Stimulated activated effector memory CD8-positive, alpha-beta T cell treated with anti-CD3 and anti-CD28 coated beads, Interleukin-12 subunit alpha, Interleukin-12 subunit beta, amount 100 ng/mL, for 72 hours (primary cell): Measurements from ENCODE around the gene RPS19.
"Not testable (repeated sequence)": the region's sequence is repeated elsewhere in the genome, so short reads cannot be mapped to it uniquely, and the experiment has no call there.

Experiments used
- ATAC-seq: fragments of 150-1000 bp; cut with Tn5 transposase; 2 replicates; pipeline ENCODE4 v1.10.0; 2021
- DNase-seq, 2 donors: peaks; one replicate each; pipeline ENCODE4 v3.0.0; 2021 to 2022; ENCODE audit warnings: low spot score in 2 of 2
- H3K27ac Mint-ChIP-seq: one replicate; pipeline ENCODE4 v1.8.0; 2022; ENCODE audit warnings: mild to moderate bottlenecking, mixed read lengths
- H3K36me3 Mint-ChIP-seq: one replicate; pipeline ENCODE4 v1.8.0; 2022; ENCODE audit warnings: mild to moderate bottlenecking, mixed read lengths
- H3K4me1 Mint-ChIP-seq: one replicate; pipeline ENCODE4 v1.8.0; 2022; ENCODE audit warnings: mixed read lengths
- H3K4me3 Mint-ChIP-seq: one replicate; pipeline ENCODE4 v1.8.0; 2022; ENCODE audit warnings: mild to moderate bottlenecking, mixed read lengths
- H3K9me3 Mint-ChIP-seq: one replicate; pipeline ENCODE4 v1.8.0; 2022; ENCODE audit warnings: mixed read lengths

The RPS19 gene

GRCh38 chr19:41910240-41910991, 50.4 kb downstream of the RPS19 start:
- DNase-seq = no peak
- H3K4me1 Mint-ChIP-seq = peaks cover 53% of the 10 kb centered on the region
- no peaks in the 10 kb centered on the region for H3K9me3 Mint-ChIP-seq
- peaks cover 71% of the 10 kb centered on the region for H3K36me3 Mint-ChIP-seq
- peak overlapping the region; percentile 82 for H3K27ac Mint-ChIP-seq
- ATAC-seq = peak; percentile 6
- H3K4me3 Mint-ChIP-seq = no peak overlapping the region

DNA sequence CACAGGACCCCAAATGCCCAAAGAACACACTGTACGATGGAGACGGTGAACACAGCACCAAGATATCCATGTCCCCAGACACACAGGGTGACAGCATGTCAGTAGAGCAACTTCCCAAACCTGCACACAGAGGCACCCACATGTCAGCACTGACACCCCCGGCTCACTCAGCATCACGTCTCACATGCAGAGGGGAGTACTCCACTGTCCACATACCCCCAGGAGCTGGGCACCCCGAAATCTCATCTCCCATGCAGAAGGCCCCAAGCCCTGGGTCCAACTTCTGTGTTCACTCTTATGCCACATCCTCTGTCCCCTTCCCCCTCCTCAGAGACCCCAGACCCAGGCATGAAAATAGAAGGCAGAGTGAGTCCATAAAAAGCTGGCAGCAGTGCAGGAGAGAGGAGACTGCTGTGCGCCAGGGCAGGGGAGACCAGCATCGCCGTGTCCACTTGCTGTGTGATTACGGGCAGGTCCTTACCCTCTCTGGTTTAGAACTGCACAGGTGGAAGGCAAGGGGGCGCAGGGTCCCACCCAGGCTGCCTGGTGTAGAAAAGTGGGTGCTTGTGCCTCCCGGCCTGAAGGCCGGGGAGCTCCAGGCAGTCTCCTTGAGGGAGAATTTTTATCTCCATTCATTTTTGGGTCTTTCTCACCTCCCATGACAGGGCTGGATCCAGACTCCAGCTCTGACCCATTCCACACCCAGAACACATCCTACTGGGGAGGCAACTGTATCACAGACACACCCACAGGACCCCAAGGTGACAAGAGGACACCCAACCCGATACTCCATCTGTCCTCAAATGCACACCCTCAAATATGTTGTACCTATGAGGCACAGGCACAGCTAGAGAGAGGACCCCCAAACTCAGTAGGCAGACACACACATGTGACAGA, 51.2 kb downstream of the RPS19 start:
- Mint-ChIP-seq H3K4me3 (no peak overlapping the region), H3K4me1 (peaks cover 48% of the 10 kb centered on the region), H3K9me3 (no peaks in the 10 kb centered on the region), H3K36me3 (peaks cover 63% of the 10 kb centered on the region), H3K27ac (peak overlapping the region; percentile 82)
- DNase-seq (no peak), ATAC-seq (peak; percentile 33)

GRCh38 chr19:41911889-41912731, 52.1 kb downstream of the RPS19 start:
- H3K36me3 Mint-ChIP-seq = peaks cover 54% of the 10 kb centered on the region
- H3K4me3 Mint-ChIP-seq = no peak overlapping the region
- peaks cover 39% of the 10 kb centered on the region for H3K4me1 Mint-ChIP-seq
- peak overlapping the region; percentile 82 for H3K27ac Mint-ChIP-seq
- ATAC-seq (no peak), DNase-seq (no peak)
- no peaks in the 10 kb centered on the region for H3K9me3 Mint-ChIP-seq

DNA sequence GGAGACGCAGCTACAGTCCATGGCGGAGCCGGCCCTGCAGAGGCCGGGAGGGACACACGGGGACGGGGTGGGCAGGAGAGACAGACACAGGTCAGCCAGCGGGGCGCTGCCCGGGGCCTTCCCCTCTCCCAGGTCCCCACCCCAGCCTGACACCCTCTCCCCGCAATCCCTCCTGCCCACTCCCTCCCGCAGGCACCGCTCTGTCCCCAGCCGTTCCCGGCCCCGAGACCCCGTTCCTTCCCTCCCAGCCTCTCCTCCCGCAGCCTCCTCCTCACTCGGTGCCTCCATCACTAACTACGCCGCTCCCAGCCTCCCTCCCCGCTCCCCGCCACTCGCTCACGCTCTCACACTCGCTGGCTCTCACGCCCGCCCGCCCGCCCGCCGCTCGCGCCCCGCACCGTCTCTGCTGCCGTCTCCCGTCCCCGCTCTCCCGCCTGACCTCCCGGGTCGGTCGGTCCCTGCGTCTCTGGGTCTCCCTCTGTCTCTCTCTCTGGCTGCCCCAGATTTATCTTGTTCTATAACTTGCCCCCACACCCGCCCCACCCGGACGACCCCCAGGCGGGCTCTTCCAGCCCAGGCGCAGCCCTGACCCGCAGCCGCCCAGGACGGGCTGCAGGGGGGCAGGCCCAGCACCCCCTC, 53.0 kb downstream of the RPS19 start:
- Mint-ChIP-seq H3K4me1 (peaks cover 39% of the 10 kb centered on the region), H3K36me3 (peaks cover 49% of the 10 kb centered on the region), H3K27ac (peak overlapping the region; percentile 82), H3K4me3 (no peak overlapping the region), H3K9me3 (no peaks in the 10 kb centered on the region)
- peak; percentile 29 for ATAC-seq
- DNase-seq = no peak

DNA sequence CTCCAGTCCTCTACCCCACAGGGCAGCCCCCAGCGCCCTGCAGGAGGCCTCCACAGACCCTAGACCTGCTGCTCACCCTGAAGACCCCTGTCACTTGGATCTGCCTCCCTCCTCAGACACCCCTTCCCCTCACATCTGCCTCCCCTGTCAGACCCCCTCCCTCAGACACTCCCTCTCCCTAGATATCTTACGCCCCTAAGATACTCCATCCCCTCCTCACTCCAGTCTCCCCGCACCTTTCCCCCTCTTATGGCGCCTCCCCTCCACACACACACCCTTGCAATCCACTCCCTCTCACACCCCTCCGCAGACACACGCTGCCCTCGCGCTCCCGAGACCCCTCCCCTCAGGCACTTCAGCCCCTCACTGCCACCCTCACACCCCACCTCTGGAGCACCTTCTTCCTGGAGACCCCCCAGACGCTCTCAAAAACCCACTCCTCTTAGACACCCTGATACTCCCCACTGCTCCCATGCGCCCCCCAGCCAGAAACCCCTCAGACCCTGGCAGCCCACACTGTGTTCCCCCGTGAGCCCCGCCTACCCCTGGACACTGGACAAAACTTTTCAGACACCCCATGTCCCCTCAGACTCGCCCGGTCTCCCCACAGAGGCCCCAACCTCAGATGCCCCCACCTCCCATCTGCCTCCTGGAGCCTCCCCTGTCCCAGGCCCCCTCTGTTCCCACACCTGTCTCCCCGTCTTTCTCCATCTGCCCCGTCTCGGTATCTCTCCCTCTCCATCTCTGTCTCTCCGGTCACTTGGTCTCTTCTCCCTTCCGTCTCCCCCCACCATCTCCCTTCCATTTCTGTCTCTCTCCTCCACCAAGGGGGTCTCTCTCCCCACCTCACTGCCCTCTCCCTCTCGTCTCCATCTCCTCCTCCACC, 53.7 kb downstream of the RPS19 start:
- H3K27ac Mint-ChIP-seq = no peak overlapping the region
- H3K9me3 Mint-ChIP-seq = no peaks in the 10 kb centered on the region
- H3K4me1 Mint-ChIP-seq = peaks cover 39% of the 10 kb centered on the region
- DNase-seq (no peak), ATAC-seq (peak; percentile 2)
- peaks cover 42% of the 10 kb centered on the region for H3K36me3 Mint-ChIP-seq
- H3K4me3 Mint-ChIP-seq = no peak overlapping the region

- DNase-seq, H3K4me3 Mint-ChIP-seq, H3K27ac Mint-ChIP-seq, H3K9me3 Mint-ChIP-seq, ATAC-seq: not testable (repeated sequence)
- peaks cover 39% of the 10 kb centered on the region for H3K4me1 Mint-ChIP-seq
- H3K36me3 Mint-ChIP-seq = peaks cover 36% of the 10 kb centered on the region
These were observed 54.4 kb downstream of the RPS19 start for GRCh38 chr19:41914424-41914834.

DNA sequence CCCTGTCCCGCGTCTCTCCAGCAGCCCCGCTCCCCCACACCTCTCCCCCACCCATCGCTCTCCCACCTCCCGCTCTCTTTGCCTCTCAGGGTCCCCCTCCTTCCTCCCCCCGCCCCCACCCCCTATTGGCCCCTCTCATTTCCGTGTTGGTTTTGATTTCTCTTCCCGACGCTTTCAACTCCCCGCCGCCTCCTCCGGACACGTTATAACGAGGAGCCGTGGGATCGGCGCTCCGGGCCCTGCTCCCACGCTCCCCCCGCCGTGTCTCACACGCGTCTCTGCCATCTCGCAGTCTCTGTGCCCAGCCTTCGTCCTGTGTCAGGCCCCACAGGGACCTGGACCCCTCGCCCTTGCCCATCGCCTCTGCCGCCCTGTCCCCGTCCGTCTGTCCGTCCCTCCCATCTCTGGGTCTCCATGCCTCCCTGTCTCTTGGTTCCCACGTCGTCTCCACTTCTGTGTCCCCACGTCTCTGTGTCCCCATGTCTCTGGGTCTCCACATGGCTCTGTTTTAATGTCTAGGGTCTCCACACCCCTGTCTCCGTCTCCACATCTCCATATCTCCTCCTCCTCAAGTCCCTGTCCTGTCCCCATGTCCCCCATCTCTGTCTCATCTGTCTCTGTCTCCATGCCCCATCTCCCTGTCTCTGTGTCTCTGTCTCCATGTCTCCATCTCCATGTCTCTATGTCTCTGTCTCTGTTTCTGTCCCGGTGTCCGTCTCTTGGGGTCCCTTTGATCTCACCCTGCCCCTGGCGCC, 55.1 kb downstream of the RPS19 start:
- H3K27ac Mint-ChIP-seq = no peak overlapping the region
- no peak for DNase-seq

DNA sequence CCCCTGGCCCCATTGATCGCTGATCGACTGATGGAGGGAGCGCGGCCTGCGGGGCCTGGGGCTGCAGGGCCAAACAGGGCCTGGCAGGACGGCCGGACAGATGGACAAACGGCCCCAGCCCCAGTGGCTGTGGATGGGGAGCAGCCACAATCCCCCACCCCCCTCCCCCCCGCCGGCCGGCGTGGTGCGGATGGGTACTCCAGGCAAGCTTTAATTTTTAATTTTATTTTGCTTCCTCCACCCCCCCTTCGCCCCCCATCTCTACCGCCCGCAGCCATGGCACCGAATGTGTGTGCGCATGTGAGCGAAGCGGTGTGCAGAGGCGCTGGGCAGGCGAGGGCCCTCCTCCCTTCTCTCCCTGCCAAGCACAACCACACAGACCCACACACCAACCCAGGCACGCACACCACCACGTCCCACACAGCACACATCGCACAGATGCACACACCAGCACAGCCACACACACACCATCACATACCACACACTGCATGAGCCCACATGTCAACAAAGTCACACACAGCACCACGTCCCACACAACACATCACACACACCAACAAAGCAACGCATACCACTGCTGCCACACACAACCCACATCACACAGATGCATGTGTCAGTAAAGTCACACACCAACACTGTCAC, 55.8 kb downstream of the RPS19 start:
- Mint-ChIP-seq H3K9me3 (no peaks in the 10 kb centered on the region), H3K4me1 (peaks cover 31% of the 10 kb centered on the region), H3K27ac (no peak overlapping the region), H3K36me3 (peaks cover 22% of the 10 kb centered on the region), H3K4me3 (no peak overlapping the region)
- no peak for ATAC-seq
- DNase-seq = no peak

More for the DNA sequence above, 55.1 kb downstream of the RPS19 start:
- Mint-ChIP-seq H3K4me3 (no peak overlapping the region), H3K36me3 (peaks cover 29% of the 10 kb centered on the region), H3K4me1 (peaks cover 38% of the 10 kb centered on the region), H3K9me3 (no peaks in the 10 kb centered on the region)
- no peak for ATAC-seq

GRCh38 chr19:41917676-41918075, 57.6 kb downstream of the RPS19 start:
- H3K9me3 Mint-ChIP-seq = no peaks in the 10 kb centered on the region
- ATAC-seq (no peak), DNase-seq (no peak)
- no peak overlapping the region for H3K4me3 Mint-ChIP-seq
- H3K4me1 Mint-ChIP-seq = peaks cover 27% of the 10 kb centered on the region
- H3K27ac Mint-ChIP-seq = no peak overlapping the region
- H3K36me3 Mint-ChIP-seq = peaks cover 7% of the 10 kb centered on the region

- no peak for ATAC-seq
These were observed 58.0 kb downstream of the RPS19 start for GRCh38 chr19:41918095-41918494.

GRCh38 chr19:41918653-41919244, 58.7 kb downstream of the RPS19 start:
- no peak overlapping the region for H3K4me3 Mint-ChIP-seq
- no peak for DNase-seq
- no peaks in the 10 kb centered on the region for H3K9me3 Mint-ChIP-seq
- peak; percentile 6 for ATAC-seq
- H3K27ac Mint-ChIP-seq = no peak overlapping the region
- peaks cover under 1% of the 10 kb centered on the region for H3K36me3 Mint-ChIP-seq
- H3K4me1 Mint-ChIP-seq = peaks cover 31% of the 10 kb centered on the region

More at GRCh38 chr19:41918095-41918494, 58.0 kb downstream of the RPS19 start:
- Mint-ChIP-seq H3K4me1 (peaks cover 30% of the 10 kb centered on the region), H3K36me3 (peaks cover 6% of the 10 kb centered on the region), H3K27ac (no peak overlapping the region), H3K9me3 (no peaks in the 10 kb centered on the region), H3K4me3 (no peak overlapping the region)
- DNase-seq = no peak

DNA sequence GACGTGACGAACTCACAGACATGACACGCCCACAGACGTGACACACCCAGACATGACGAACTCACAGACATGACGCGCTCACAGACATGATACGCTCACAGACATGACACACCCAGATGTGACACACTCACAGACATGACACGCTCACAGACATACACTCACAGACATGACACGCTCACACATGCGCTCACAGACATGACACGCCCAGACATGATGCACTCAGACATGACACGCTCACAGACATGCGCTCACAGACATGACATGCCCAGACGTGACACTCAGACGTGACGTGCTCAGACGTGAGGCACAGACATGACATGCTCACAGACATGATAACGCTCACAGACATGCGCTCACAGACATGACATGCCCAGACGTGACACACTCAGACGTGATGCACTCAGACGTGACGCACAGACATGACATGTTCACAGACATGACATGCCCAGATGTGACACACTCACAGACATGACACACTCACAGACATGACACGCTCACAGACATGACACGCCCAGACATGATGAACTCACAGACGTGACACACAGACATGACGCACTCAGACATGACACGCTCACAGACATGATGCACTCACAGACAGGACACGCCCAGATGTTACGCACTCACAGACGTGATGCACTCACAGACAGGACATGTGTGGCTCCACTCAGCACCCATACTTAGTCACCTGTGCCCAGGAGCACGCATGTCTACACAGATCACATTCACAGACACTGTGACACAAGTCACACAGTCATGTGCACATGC, 60.1 kb downstream of the RPS19 start:
- H3K4me1 Mint-ChIP-seq = peaks cover 22% of the 10 kb centered on the region
- H3K9me3 Mint-ChIP-seq = no peaks in the 10 kb centered on the region
- no peak overlapping the region for H3K4me3 Mint-ChIP-seq
- peak; percentile 38 for ATAC-seq
- DNase-seq = no peak
- no peaks in the 10 kb centered on the region for H3K36me3 Mint-ChIP-seq
- no peak overlapping the region for H3K27ac Mint-ChIP-seq
